B cell (primary cell): ENCODE data around the gene MAP3K20.

ENCODE experiments used
- EZH2 ChIP-seq: IDR thresholded peaks from 2 replicates; pipeline ENCODE4 v1.6.1; 2012; ENCODE audit warnings: borderline replicate concordance, low read depth, mild to moderate bottlenecking, moderate library complexity, low read length; ENCODE audit not compliant: insufficient read depth, poor library complexity, severe bottlenecking
- TF ChIP-seq, protein P1 (sequence below): fragments of 200-600 bp; IDR thresholded peaks from one replicate; pipeline ENCODE4 v1.8.0; 2022; ENCODE audit warnings: antibody characterized with exemption, mild to moderate bottlenecking

GRCh38 chr2:173091910-173092309 is 16.3 kb downstream of the MAP3K20 start:
- TF ChIP-seq, protein P1, sequence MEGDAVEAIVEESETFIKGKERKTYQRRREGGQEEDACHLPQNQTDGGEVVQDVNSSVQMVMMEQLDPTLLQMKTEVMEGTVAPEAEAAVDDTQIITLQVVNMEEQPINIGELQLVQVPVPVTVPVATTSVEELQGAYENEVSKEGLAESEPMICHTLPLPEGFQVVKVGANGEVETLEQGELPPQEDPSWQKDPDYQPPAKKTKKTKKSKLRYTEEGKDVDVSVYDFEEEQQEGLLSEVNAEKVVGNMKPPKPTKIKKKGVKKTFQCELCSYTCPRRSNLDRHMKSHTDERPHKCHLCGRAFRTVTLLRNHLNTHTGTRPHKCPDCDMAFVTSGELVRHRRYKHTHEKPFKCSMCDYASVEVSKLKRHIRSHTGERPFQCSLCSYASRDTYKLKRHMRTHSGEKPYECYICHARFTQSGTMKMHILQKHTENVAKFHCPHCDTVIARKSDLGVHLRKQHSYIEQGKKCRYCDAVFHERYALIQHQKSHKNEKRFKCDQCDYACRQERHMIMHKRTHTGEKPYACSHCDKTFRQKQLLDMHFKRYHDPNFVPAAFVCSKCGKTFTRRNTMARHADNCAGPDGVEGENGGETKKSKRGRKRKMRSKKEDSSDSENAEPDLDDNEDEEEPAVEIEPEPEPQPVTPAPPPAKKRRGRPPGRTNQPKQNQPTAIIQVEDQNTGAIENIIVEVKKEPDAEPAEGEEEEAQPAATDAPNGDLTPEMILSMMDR = no peak
- TF ChIP-seq EZH2 = no peak
